Stimulated activated CD8-positive, alpha-beta memory T cell treated with anti-CD3 and anti-CD28 coated beads, Interleukin-4, amount 100 ng/mL, for 48 hours (primary cell): ENCODE results near the gene KRT5.
A peak's percentile ranks its signal among the peaks of the same experiment; 100 is the strongest.

Source experiments
- DNase-seq: peaks from one replicate; pipeline ENCODE4 v3.0.0-alpha.2; 2020

The KRT5 gene

DNA sequence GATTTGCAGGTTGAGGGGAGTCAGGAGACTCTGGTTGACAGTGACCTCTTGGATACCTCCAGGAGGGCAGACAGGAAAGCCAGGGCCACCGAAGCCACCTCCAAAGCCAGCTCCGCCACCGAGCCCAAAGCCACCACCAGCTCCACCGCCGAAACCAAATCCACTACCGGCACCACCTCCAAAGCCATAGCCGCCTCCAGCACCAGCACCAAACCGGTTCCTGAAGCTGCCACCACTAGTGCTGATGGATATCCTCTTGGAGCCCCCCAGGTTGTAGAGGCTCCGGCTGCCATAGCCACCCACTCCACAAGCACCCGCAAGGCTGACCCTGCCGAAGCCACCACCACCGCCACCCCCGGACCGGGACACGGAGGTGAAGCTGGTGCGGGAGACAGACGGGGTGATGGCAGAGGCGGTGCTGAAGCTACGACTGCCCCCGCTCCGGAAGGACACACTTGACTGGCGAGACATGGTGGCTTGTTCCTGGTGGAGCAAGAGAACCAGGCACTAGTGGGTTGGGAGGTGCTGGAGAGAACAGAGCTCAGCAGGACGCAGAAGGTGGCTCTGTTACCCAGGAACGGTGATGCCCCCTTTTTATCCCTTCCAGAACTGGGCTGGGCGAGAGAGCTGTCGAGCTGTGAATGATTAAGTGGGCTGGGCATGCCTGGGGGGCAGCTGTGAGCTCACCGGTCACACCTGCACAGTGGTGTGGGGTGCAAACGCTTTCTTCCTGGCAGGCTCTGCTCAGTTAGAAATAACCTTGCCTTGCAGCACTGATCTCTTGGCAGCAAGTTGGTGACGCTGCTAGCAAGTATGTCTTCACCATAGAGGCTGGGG is at the start of gene KRT5:
TSS of gene KRT5 (minus strand) at position 569 of the 837 bp plus-strand sequence. CDS start at position 471, 98 bp downstream.
- DNase-seq, result no peak

- DNase-seq, result no peak
These were observed 47.9 kb upstream of the KRT5 start for GRCh38 chr12:52568111-52568510.

- peak; percentile 37 for DNase-seq
These were observed 46.7 kb upstream of the KRT5 start for GRCh38 chr12:52566847-52567291.

GRCh38 chr12:52564582-52564981 is 44.4 kb upstream of the KRT5 start:
- DNase-seq, result no peak

DNA sequence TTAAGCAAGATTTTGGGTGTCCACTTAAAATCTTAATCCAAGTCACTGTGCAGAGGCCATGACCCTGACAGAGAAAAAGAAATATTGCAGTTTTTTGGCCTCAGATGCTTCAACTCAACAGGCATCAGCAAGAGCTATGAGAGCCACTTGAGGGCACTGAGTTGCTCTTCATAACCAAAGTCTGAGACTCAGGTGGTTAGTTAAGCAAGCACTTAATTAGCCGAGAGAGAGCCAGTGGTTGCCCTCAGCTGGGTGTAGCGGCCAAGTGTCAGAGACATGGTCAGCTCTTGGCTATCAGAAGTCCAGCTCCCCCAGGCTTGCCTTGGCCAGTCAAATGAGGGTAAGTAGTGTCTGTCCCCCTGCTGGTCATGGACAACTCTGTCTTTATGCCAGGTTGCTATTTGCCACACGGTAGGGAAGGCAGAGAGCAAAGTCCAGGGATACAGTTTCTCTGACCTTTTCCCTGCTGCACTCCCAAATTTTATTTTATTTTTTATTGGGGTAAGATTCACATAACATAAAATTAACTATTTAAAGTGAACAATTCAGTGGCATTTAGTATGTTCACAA is 41.8 kb upstream of the KRT5 start:
- no peak for DNase-seq

- no peak for DNase-seq
These were observed 39.8 kb upstream of the KRT5 start for GRCh38 chr12:52559979-52560378.

- no peak for DNase-seq
These were observed 38.7 kb upstream of the KRT5 start for GRCh38 chr12:52558781-52559445.

DNA sequence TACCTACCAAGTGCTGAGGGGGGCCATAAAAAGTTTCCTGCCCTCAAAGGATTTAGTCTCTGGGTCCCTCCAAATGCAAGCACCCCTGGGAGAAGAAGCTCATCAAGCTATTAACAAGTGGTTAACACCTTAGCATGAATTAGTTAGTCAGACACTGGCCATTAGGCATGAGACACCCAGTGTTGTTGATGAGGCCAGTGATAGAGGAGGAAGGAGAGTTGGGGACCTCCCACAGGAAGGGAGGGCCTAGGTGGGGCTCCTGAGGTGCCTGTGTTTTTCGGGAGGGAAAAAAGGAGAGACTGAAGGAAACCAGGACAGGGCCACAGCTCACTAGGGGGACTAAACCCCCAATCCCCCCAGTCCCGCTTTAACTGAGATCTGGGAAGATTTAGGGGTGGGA is 37.3 kb upstream of the KRT5 start:
- no peak for DNase-seq

DNA sequence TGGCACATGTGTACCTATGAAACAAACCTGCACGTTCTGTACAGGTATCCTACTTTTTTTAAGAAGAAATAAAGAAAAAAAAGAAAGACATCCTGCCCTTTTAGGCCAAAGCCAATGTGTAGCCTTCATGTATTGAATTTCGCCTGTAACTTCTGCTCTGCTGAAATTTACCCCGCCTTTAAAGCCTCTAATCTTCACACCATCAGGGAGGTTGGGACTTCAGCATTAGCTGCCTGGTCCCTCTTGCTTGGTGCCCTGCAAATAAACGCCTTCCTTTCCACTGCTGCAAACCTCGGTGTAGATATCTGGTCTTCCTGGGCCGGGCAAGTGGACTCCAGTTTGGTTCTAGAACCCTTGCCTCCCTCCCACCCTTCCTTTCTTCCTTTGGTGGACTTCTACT is 35.4 kb upstream of the KRT5 start:
- DNase-seq, result no peak

GRCh38 chr12:52552681-52553195 is 32.5 kb upstream of the KRT5 start, which contains the start of gene KRT71:
KRT71 (minus strand) TSS chr12:52553145; CDS start chr12:52553077, 68 bp downstream.
- DNase-seq, result no peak

- no peak for DNase-seq
These were observed 31.9 kb upstream of the KRT5 start for GRCh38 chr12:52552055-52552454.

DNA sequence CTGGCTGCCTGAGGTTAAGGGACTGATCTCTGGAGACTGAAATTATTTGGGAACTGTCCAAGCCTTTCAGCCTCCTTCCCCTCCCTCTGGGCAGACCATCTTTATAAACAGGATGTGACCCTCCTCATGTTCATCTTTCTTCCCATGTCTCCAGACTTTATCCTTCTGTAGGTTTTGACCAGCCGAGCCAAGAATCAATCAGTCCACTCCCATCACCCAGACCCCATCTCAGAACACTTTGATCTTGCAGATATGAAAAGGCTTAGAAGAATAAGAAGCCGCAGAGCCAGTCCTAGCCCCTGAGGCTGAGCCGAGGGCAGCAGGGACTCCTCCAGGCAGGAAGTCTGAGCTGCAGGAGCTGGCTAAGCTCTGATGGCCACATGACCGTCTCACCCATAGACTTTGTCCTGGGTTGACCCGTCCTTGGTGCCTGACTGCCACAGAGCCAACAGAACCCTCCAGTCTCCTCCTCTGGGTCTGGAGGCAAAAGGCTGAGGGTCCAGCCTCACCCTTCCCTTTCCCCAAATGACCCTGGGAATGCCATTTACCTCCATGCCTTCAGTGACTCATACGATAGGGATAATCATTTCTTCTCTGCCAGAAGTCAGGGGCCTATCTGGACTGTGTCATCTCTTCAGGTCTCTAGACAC is 31.1 kb upstream of the KRT5 start:
- no peak for DNase-seq

GRCh38 chr12:52546126-52546525 is 25.9 kb upstream of the KRT5 start:
- DNase-seq, result no peak

DNA sequence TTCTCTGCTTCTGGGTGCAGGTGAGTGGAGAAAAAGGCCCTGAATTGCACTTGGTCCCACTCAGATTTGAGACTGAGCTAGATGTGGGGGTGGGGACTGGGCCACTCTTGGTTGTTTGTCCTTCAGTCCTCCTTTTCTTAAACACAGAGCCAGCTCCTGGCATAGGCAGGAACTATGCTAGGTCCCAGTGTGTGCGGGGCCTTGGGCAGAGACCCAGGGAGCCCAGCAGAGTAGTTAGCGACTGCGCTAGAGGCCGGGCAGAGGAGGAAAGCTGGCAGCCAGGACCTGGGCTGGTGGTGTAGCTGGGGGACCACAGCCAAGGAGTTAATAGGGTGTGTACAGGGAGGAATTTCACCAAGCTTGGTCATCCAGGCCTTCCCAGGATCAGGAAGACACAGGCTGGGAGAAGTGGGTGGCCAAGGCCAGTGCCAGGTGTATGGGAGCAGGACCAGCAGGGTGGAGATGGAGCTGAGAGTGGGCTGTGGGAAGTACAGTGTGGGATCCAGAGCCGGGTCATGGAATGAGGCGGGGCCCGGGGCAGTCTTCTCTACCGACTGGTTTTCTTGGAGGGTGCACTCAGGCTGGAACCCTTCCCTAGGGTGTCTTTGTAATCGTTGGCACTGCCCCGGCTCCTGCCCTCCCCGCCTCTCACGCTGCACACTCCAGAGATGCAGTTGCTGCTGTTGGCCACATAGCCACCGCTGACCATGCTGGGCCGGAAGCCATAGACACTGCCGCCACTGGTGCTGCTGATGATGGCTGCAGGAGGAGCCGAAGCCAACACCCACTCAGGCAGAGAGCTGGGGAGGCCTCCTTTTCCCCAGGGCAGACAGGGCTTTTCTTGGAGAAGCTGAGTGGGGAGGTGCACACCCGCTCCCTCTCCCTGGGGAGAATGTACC is 24.0 kb upstream of the KRT5 start:
- DNase-seq, result no peak

DNA sequence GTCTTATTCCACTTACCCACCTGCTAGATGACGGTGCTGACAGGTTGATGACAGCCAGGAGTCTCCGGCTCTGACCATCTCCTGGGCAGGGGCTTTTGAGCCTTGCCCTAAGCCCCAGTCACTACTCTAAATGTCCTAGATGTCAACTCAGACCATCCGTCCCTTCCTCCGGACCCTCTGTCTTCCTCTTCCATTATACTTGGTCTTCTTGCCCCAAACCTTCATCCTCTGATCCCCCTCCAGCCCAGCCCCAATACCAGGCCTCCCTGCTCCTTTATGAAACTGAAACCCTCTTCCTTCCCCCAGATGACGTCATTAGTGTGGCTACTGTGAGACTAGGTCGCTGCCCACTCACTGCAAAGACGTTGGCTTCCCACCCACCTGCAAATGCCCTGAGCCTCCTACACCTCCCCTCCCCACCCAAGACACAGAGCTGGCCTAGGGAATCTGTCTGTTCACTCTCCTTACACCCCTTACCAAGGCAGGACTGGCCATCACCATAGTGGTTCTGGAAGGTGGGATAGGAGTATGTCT is 22.7 kb upstream of the KRT5 start:
- DNase-seq, result no peak

GRCh38 chr12:52542157-52542556 is 22.0 kb upstream of the KRT5 start:
- no peak for DNase-seq

GRCh38 chr12:52541709-52542108 is 21.5 kb upstream of the KRT5 start:
- no peak for DNase-seq

- DNase-seq, result no peak
These were observed 20.3 kb upstream of the KRT5 start for GRCh38 chr12:52540531-52540930.

DNA sequence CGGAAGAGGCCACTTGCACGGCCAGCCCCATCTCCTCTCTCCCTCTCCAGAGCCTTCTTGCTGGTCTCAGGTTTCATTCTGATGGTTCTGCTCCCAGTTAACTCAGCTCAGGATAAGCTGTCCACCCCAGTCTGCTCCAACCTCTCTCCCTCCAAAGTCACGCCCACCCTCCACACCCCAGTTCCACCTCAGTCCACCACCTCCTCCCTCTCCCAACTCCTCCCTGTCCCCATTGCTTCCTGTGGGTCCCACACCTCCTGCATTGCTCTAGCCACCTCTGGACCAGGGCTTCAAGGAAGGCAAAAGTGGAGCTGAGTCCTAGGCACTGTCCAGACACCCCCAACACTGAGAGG is 19.6 kb upstream of the KRT5 start:
- DNase-seq, result no peak

DNA sequence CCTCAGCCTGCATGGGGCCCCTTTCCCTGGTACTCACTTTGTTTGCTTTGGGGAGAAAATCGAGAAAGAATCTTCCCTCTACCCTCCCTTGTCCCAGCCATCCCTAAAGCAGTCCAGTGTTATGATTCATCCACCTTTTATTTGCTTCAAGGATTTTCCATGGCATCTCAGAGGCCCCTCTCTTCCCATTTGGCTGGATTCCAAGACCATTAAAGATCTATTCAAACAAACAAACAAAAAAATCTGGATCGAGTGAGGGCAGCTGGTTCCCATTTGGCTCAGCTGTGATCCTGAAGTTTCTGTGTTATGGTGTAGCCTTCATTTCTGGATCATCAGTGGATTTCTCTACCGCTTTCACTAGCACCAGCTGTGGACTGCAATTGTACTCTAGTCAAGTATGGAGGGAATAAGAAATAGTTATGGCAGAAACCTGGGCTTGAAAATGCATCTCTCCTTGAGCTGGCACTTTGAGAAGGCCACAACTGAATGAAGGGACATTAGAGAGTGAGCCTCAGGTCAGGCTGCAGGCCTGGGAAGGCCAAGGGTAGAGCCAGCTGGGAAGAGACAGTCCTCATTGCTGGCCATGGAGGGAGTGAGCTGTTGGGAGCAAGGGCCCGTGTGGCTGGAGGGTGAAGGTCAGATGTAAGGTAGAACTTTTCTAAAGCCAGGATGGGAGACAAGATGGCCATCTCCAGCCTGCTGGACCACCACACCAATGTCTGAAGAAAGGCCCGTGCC is 19.1 kb upstream of the KRT5 start:
- no peak for DNase-seq

DNA sequence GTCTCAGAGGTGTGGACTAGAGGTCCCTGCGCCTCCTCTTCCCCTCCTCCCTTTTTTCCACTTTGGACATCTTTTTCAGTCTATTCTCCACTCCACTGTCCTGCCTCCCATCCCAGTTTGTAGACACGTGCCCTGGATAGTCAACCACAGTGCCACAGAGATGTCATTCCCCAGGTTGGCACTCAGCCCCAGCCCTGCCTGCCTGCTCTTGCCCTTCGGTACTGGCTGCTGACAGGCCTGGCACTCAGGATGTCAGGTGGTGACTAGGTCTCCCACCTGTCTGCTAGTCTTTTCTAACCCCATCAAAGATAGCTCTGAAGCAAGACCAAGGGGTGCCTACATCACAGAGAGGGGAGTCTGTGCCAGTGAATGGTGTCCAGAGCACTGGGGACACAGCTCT is 16.9 kb upstream of the KRT5 start:
- DNase-seq, result no peak
